Measurements from ENCODE around the gene ACP1. TPM values are rescaled to one million over a fixed set of nuclear protein-coding genes. Genes with fewer than 3 reads are reported as not detected.

Gene ACP1
- total RNA-seq, 1 donor from 2014 or later = 113 TPM

DNA sequence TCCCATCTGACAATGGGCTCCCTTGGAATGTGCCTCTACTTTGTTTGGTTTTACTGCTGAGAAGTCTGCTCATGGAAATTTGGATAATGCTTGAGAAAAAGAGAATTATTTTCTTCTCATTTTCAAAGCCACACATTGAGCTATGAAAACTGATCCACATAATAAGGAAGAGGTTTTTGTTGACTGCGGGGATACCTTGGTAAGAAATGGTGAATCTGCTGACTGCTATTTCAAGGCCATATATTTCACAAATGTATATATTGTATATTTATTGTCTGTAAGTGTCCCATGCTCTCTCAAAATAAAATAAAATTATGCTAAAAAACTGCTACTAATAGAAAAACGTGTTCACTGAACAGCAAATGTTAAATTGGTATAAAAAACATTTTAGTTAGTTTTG is 16.0 kb upstream of the ACP1 start:
- TF ChIP-seq, protein P1, sequence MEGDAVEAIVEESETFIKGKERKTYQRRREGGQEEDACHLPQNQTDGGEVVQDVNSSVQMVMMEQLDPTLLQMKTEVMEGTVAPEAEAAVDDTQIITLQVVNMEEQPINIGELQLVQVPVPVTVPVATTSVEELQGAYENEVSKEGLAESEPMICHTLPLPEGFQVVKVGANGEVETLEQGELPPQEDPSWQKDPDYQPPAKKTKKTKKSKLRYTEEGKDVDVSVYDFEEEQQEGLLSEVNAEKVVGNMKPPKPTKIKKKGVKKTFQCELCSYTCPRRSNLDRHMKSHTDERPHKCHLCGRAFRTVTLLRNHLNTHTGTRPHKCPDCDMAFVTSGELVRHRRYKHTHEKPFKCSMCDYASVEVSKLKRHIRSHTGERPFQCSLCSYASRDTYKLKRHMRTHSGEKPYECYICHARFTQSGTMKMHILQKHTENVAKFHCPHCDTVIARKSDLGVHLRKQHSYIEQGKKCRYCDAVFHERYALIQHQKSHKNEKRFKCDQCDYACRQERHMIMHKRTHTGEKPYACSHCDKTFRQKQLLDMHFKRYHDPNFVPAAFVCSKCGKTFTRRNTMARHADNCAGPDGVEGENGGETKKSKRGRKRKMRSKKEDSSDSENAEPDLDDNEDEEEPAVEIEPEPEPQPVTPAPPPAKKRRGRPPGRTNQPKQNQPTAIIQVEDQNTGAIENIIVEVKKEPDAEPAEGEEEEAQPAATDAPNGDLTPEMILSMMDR (IDR thresholded peaks at IDR 0.05; ENCODE audit: unreplicated experiment) = no peak
- peaks cover 26% of the 10 kb centered on the region for H3K36me3 Mint-ChIP-seq
- DNase-seq (ENCODE audit: low spot score in 2 of 2, unreplicated experiment in 2 of 2) = no peak
- H3K4me1 Mint-ChIP-seq = peaks cover 22% of the 10 kb centered on the region
- H3K27ac Mint-ChIP-seq = no peak overlapping the region
- H3K27me3 Mint-ChIP-seq (ENCODE audit: low read depth) = no peaks in the 10 kb centered on the region
- H3K9me3 Mint-ChIP-seq = peaks cover under 1% of the 10 kb centered on the region
- no peak overlapping the region for H3K4me3 Mint-ChIP-seq

DNA sequence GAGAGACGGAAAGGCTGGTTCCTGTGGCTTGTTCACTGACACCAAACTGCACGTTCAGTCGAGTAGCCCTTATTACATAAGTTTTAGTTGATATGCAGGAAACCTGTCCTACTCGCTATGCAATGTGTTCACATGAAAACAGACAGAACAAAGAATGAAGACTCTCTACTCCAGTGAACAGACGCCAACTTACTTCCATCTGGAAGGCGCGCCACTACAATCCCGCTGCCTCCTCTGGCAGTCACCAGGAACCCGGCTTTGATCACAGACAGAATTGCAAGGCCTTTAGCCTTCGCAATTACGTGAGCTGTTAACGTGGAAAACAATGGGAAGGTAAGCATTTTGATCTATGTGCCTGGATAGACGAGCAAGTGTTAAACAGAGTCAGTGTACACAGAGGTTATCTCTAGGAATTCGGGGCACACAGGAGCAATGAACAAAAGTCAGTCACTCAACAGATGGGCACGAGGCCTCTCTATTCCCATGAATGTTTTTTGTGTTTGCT is 15.2 kb upstream of the ACP1 start:
- H3K4me1 Mint-ChIP-seq = peaks cover 27% of the 10 kb centered on the region
- no peaks in the 10 kb centered on the region for H3K9me3 Mint-ChIP-seq
- TF ChIP-seq, protein P1 (IDR thresholded peaks at IDR 0.05; ENCODE audit: unreplicated experiment) = no peak
- no peak for DNase-seq (ENCODE audit: low spot score in 2 of 2, unreplicated experiment in 2 of 2)
- H3K27me3 Mint-ChIP-seq (ENCODE audit: low read depth) = no peaks in the 10 kb centered on the region
- H3K4me3 Mint-ChIP-seq = no peak overlapping the region
- peaks cover 19% of the 10 kb centered on the region for H3K36me3 Mint-ChIP-seq
- peak overlapping the region; percentile 19 for H3K27ac Mint-ChIP-seq

DNA sequence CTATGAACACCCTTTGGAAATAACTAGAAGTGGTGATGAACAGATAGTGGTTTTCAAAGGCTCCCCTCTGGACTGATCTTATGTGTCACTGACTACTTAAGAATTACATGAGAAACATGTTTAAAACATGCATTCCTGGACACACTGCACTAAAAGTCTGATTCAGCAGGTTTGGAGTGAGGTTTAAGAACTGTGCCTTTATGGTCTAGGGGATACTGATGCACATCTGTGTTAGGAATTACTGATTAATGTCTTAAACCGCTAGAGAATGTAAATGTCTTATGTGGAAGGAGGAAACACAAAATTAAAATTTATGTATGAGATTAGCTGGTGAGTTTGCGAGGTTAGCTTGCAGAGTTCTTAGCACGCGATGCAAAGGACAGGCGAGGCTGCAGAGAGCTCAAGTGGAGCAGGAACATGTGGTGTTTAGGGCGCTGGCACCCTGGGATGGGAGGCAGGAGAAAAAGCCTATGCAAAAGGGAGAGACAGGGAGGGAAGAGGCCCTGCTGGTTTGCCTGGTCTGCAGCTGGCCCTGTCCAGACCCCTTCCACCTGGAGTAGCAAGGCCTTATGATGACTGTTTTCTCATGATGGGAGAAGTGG is 12.6 kb upstream of the ACP1 start:
- TF ChIP-seq, protein P1 (IDR thresholded peaks at IDR 0.05; ENCODE audit: unreplicated experiment) = no peak
- no peak overlapping the region for H3K4me3 Mint-ChIP-seq
- H3K4me1 Mint-ChIP-seq = peaks cover 23% of the 10 kb centered on the region
- H3K27me3 Mint-ChIP-seq (ENCODE audit: low read depth) = no peaks in the 10 kb centered on the region
- peak overlapping the region; percentile 47 for H3K27ac Mint-ChIP-seq
- peaks cover 1% of the 10 kb centered on the region for H3K9me3 Mint-ChIP-seq
- H3K36me3 Mint-ChIP-seq = peaks cover 9% of the 10 kb centered on the region
- DNase-seq (ENCODE audit: low spot score in 2 of 2, unreplicated experiment in 2 of 2) = no peak

DNA sequence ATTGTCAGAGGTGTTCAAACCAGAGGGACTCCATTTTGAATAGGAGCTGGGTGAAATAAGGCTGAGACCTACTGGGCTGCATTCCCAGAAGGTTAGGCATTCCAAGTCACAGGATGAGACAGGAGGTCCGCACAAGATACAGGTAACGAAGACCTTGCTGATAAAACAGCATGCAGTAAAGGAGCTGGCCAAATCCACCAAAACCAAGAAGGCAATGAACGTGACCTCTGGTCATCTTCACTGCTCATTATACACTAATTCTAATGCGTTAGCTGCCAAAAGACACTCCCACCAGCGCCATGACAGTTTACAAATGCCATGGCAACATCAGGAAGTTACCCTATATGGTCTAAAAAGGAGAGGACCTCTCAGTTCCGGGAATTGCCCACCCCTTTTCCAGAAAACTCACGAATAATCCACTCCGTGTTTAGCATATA is 11.5 kb upstream of the ACP1 start:
- Mint-ChIP-seq H3K27me3 (ENCODE audit: low read depth) (no peaks in the 10 kb centered on the region), H3K27ac (no peak overlapping the region), H3K4me1 (peaks cover 22% of the 10 kb centered on the region)

DNA sequence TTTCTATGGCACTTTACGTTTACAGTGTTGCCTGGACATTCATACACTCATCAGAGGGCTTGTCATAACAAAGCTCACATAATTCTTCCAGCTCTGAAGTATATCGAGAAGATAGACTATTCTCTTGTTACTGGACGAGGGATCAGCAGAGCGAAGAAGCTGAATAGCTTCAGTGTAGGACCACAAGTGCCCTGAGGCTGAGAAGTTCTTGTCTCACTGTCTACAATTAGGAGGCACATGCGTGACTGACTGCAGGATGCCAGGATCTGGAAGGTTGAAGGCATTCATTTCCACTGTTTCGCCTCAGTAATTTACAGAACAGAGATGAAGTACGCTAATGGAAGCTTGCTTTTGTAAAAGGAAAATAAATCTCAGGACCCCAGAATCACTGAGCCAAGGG is 10.5 kb upstream of the ACP1 start:
- H3K4me3 Mint-ChIP-seq = no peak overlapping the region

More for the DNA sequence above, 11.5 kb upstream of the ACP1 start:
- H3K9me3 Mint-ChIP-seq = peaks cover 12% of the 10 kb centered on the region
- no peak for DNase-seq (ENCODE audit: low spot score in 2 of 2, unreplicated experiment in 2 of 2)
- H3K4me3 Mint-ChIP-seq = no peak overlapping the region
- H3K36me3 Mint-ChIP-seq = peaks cover 16% of the 10 kb centered on the region
- TF ChIP-seq, protein P1 (IDR thresholded peaks at IDR 0.05; ENCODE audit: unreplicated experiment) = no peak

More for the DNA sequence above, 10.5 kb upstream of the ACP1 start:
- DNase-seq (ENCODE audit: low spot score in 2 of 2, unreplicated experiment in 2 of 2) = no peak
- peaks cover 22% of the 10 kb centered on the region for H3K4me1 Mint-ChIP-seq
- H3K27me3 Mint-ChIP-seq (ENCODE audit: low read depth) = no peaks in the 10 kb centered on the region
- TF ChIP-seq, protein P1 (IDR thresholded peaks at IDR 0.05; ENCODE audit: unreplicated experiment) = no peak
- H3K36me3 Mint-ChIP-seq = peaks cover 23% of the 10 kb centered on the region
- peaks cover 20% of the 10 kb centered on the region for H3K9me3 Mint-ChIP-seq
- peak overlapping the region; percentile 69 for H3K27ac Mint-ChIP-seq
